GM12878 (cell line): ENCODE data around the gene PPP1R18. TPM values are rescaled to one million over a fixed set of nuclear protein-coding genes. Genes with fewer than 3 reads are reported as not detected.

ENCODE experiments used
- ATAC-seq: fragments of 200-7000 bp; cut with Tn5 transposase; 3 replicates; pipeline ENCODE4 v1.9.1; 2020; ENCODE audit warnings: mild to moderate bottlenecking, moderate library complexity
- BruUV-seq: library from RNA; stranded (reverse); fragments of 400-500 nt; replicated peaks from 2 replicates; lab custom pipeline; 2021; lab: Mats Ljungman, UMichigan
- CTCF ChIA-PET: fragments of 300-600 bp; sonication (Branson Sonifier 250); formaldehyde crosslinking; extraction: SDS; loops from one replicate; lab custom pipeline; 2021; ENCODE audit warnings: inconsistent platforms; lab: Yijun Ruan, JAX
- POLR2A ChIA-PET: fragments of 350-600 bp; formaldehyde crosslinking; extraction: SDS; loops from one replicate; lab custom pipeline; 2021; ENCODE audit warnings: inconsistent platforms; lab: Charles Lee
- RAD21 ChIA-PET: fragments of 300-600 bp; sonication (Branson Sonifier 250); formaldehyde crosslinking; loops from one replicate; lab custom pipeline; 2023; ENCODE audit warnings: antibody characterized with exemption; ENCODE audit not compliant: unreplicated experiment; lab: Charles Lee
- SMC1A ChIA-PET: fragments of 300-600 bp; sonication (Branson Sonifier 250); formaldehyde crosslinking; loops from one replicate; lab custom pipeline; 2023; ENCODE audit not compliant: unreplicated experiment, uncharacterized antibody; lab: Charles Lee
- DNase-seq: peaks from one replicate; pipeline ENCODE4 v3.0.0-alpha.2; 2011; ENCODE audit warnings: low read depth, low spot score
- FAIRE-seq: peaks from 3 replicates; lab custom pipeline; 2011; peaks lifted over from hg19 to GRCh38; lab: Jason Lieb, UNC
- H2AFZ ChIP-seq: 2 replicates; pipeline ENCODE4 v1.6.0; 2011; ENCODE audit warnings: low read depth, low read length, control low read depth; ENCODE audit not compliant: control insufficient read depth
- H3K27ac ChIP-seq: 2 replicates; pipeline ENCODE4 v1.5.1; 2011; ENCODE audit warnings: control low read depth; ENCODE audit not compliant: control insufficient read depth, insufficient read depth
- H3K27me3 ChIP-seq, 2 experiments: replicated peaks in 1 of 2; 2 replicates each; pipeline versions ENCODE4 v1.6.0 to v1.6.1; 2011; ENCODE audit warnings: low read length in 1 of 2; ENCODE audit not compliant: control insufficient read depth in 2 of 2, insufficient read depth in 2 of 2
- H3K36me3 ChIP-seq, 2 experiments: 2 replicates each; pipeline ENCODE4 v1.5.1; 2011; ENCODE audit warnings: low read length in 1 of 2; ENCODE audit not compliant: control insufficient read depth in 2 of 2, insufficient read depth in 2 of 2
- H3K4me1 ChIP-seq: 2 replicates; pipeline ENCODE4 v1.6.1; 2011; ENCODE audit warnings: mild to moderate bottlenecking, low read length, moderate library complexity, mixed read lengths; ENCODE audit not compliant: control insufficient read depth, insufficient read depth
- H3K4me2 ChIP-seq: 2 replicates; pipeline ENCODE4 v1.6.0; 2011; ENCODE audit warnings: control low read depth; ENCODE audit not compliant: control insufficient read depth, insufficient read depth
- H3K4me3 ChIP-seq: fragments of 200-600 bp; sonication (generic); 2 replicates; pipeline ENCODE4 v1.5.1; 2016
- H3K79me2 ChIP-seq: 2 replicates; pipeline ENCODE4 v1.6.0; 2011; ENCODE audit warnings: low read length; ENCODE audit not compliant: control insufficient read depth, insufficient read depth
- H3K9ac ChIP-seq: 2 replicates; pipeline ENCODE4 v1.8.0; 2011; ENCODE audit warnings: low read length, control low read depth, mixed read lengths; ENCODE audit not compliant: control insufficient read depth, insufficient read depth
- H3K9me3 ChIP-seq: replicated peaks from 3 replicates; pipeline ENCODE4 v1.5.1; 2011; ENCODE audit warnings: mild to moderate bottlenecking, low read length; ENCODE audit not compliant: control insufficient read depth, insufficient read depth
- H4K20me1 ChIP-seq: 2 replicates; pipeline ENCODE4 v1.6.0; 2011; ENCODE audit not compliant: control insufficient read depth, insufficient read depth
- CREM ChIP-seq: IDR thresholded peaks from 2 replicates; pipeline ENCODE4 v1.6.1; 2014; ENCODE audit warnings: antibody characterized with exemption, low read depth
- CTCF ChIP-seq, 3 experiments: IDR thresholded peaks in 2 of 3; conservative IDR thresholded peaks in 1 of 3; 2 replicates each; pipeline ENCODE4 v1.5.1; 2011; ENCODE audit warnings: low read depth in 3 of 3, low read length in 3 of 3, mild to moderate bottlenecking in 3 of 3, control low read depth in 2 of 3, moderate library complexity in 2 of 3, inconsistent platforms in 1 of 3, mixed read lengths in 1 of 3; ENCODE audit not compliant: control insufficient read depth in 2 of 3, insufficient read depth in 1 of 3; ENCODE audit errors: extremely low read depth in 1 of 3
- IKZF1 ChIP-seq: fragments of 450-650 bp; conservative IDR thresholded peaks from 2 replicates; pipeline ENCODE4 v1.6.1; 2017; ENCODE audit warnings: antibody characterized with exemption, mild to moderate bottlenecking
- PBX3 ChIP-seq: IDR thresholded peaks from 2 replicates; pipeline ENCODE4 v1.6.1; 2011; ENCODE audit warnings: mild to moderate bottlenecking, low read depth, low read length, moderate library complexity; ENCODE audit not compliant: insufficient replicate concordance
- WGBS: methylation state at CpG from one replicate; pipeline ENCODE4 v1.1.6; 2016; ENCODE audit warnings: low lambda C conversion rate; ENCODE audit not compliant: insufficient replicate concordance, insufficient coverage; ENCODE audit errors: missing lambda C conversion rate; 5-methylcytosine and 5-hydroxymethylcytosine counted together
- in situ Hi-C: fragments of 300-500 bp; cut with MboI; formaldehyde crosslinking; loops from 9 replicates; pipeline ENCODE4 v1.14.3; 2018; ENCODE audit warnings: mixed read lengths
- intact Hi-C: fragments of 100-400 bp; cut with micrococcal nuclease; formaldehyde crosslinking; loops from one replicate; pipeline ENCODE4 v1.14.2; 2022; ENCODE audit not compliant: unreplicated experiment
- polyA plus RNA-seq, 11 experiments: library from polyadenylated mRNA; depleted of rRNA in 4 of 11; unstranded in 6 of 11; stranded (reverse) in 5 of 11; fragments of >200 nt; fragmentation: Nextera tagmentation in 4 of 11; fragmentation: Illumina TruSeq in 1 of 11; extraction: Ambion mirVana in 4 of 11; extraction: Trizol in 1 of 11; gene quantifications; 1 replicate in 1 of 11; 2 replicates in 10 of 11; pipeline versions ENCODE4 v1.2.1 to v1.2.3, GENCODE V29; 2011 to 2016; ENCODE audit warnings: inconsistent platforms in 2 of 11, missing spikeins in 2 of 11, low read depth in 1 of 11
- total RNA-seq, 4 experiments: library from RNA; depleted of rRNA in 3 of 4; stranded (reverse); fragments of >200 nt in 3 of 4; fragmentation: Illumina TruSeq in 1 of 4; extraction: Trizol in 1 of 4; gene quantifications; 2 replicates each; pipeline versions ENCODE4 v1.2.1 to v1.2.3, GENCODE V29; 2013 to 2021

The PPP1R18 gene
- total and polyA plus RNA-seq, 10 of the 15 experiments (the other 5 are each of a cell fraction or from before 2014, with no cell fraction given), result 21.0 to 119 (median 52.6) TPM

GRCh38 chr6:30656513-30656912 is 29.9 kb downstream of the PPP1R18 start (continued):
- TF ChIP-seq CTCF (IDR thresholded peaks at IDR 0.05 in 2 of 3, conservative IDR thresholded peaks at IDR 0.05 in 1 of 3; ENCODE audit: control insufficient read depth in 2 of 3, extremely low read depth in 1 of 3, insufficient read depth in 1 of 3, low read depth in 3 of 3, low read length in 3 of 3), result no peak
- TF ChIP-seq, all 136 proteins: peak for 0

GRCh38 chr6:30655743-30656094 is 30.7 kb downstream of the PPP1R18 start:
- no peak for TF ChIP-seq IKZF1
- TF ChIP-seq CREM, result no peak
- TF ChIP-seq PBX3, result no peak
- no peaks in the 10 kb centered on the region for H4K20me1 ChIP-seq
- H2AFZ ChIP-seq, result no peak overlapping the region
- no peak overlapping the region for H3K4me3 ChIP-seq
- BruUV-seq, result no TSS peak
- H3K4me1 ChIP-seq, result no peaks in the 10 kb centered on the region
- no peak overlapping the region for H3K4me2 ChIP-seq
- ATAC-seq (no peak), FAIRE-seq (no peak), DNase-seq (no peak)
- no peaks in the 10 kb centered on the region for H3K9me3 ChIP-seq
- in situ Hi-C loops (no loop called here), intact Hi-C loops (no loop called here)
- H3K79me2 ChIP-seq, result no peaks in the 10 kb centered on the region
- SMC1A ChIA-PET, result no interaction called here
- H3K9ac ChIP-seq, result no peak overlapping the region
- peaks cover 29 to 34% of the 10 kb centered on the region in 2 experiments for H3K36me3 ChIP-seq
- POLR2A ChIA-PET, result no interaction called here
- no peak overlapping the region for H3K27ac ChIP-seq
- WGBS, result 96% methylated on average over 3 of the region's 3 CpGs
- no peaks in the 10 kb centered on the region for H3K27me3 ChIP-seq
- CTCF ChIA-PET, result no interaction called here
- RAD21 ChIA-PET, result no interaction called here
